ENCODE results near the gene DMWD. TPM values are rescaled to one million over a fixed set of nuclear protein-coding genes. Genes with fewer than 3 reads are reported as not detected.

Gene DMWD
- total and polyA plus RNA-seq, 5 donors from 2014 or later: 13.5 to 63.8 (median 16.6) TPM

- Mint-ChIP-seq H3K36me3 (peaks cover 34% of the 10 kb centered on the region), H3K4me3 (no peak overlapping the region), H3K27ac (peak overlapping the region in 1 of 3 donors; percentile 9)
Measured at GRCh38 chr19:45825917-45826893, 33.6 kb upstream of the DMWD start.

GRCh38 chr19:45825263-45825605 is 32.6 kb upstream of the DMWD start:
- H3K27me3 Mint-ChIP-seq: no peaks in the 10 kb centered on the region
- no peak overlapping the region for H3K27ac Mint-ChIP-seq
- ATAC-seq (ENCODE audit: low read depth in 2 of 2): no peak
- H3K4me3 ChIP-seq (ENCODE audit: low read depth, low read length): no peak overlapping the region
- peaks cover 52% of the 10 kb centered on the region for H3K36me3 ChIP-seq (ENCODE audit: control insufficient read depth, insufficient read depth, low read length)
- H3K9me3 ChIP-seq (ENCODE audit: control insufficient read depth in 2 of 2, low read length in 2 of 2): no peaks in the 10 kb centered on the region
- peaks cover 0 to 3% (median 0%) of the 10 kb centered on the region in 4 donors for H3K4me1 Mint-ChIP-seq
- H3K4me1 ChIP-seq (ENCODE audit: control insufficient read depth, insufficient read depth, low read length, poor library complexity, severe bottlenecking): no peaks in the 10 kb centered on the region
- no peak overlapping the region for H3K4me3 Mint-ChIP-seq
- H3K27me3 ChIP-seq (ENCODE audit: control insufficient read depth, insufficient read depth, low read length): no peaks in the 10 kb centered on the region
- H3K36me3 Mint-ChIP-seq: peaks cover 34% of the 10 kb centered on the region
- H3K9me3 Mint-ChIP-seq: peaks cover 0 to 3% (median 0%) of the 10 kb centered on the region in 7 donors
- H3K27ac ChIP-seq (ENCODE audit: insufficient read depth, low read length, poor library complexity, severe bottlenecking): no peak overlapping the region
- no peak for DNase-seq

More at GRCh38 chr19:45825917-45826893, 33.6 kb upstream of the DMWD start:
- H3K27ac ChIP-seq (ENCODE audit: insufficient read depth, low read length, poor library complexity, severe bottlenecking): no peak overlapping the region
- no peaks in the 10 kb centered on the region for H3K27me3 ChIP-seq (ENCODE audit: control insufficient read depth, insufficient read depth, low read length)
- Mint-ChIP-seq H3K27me3 (no peaks in the 10 kb centered on the region), H3K9me3 (peaks cover 0 to 3% (median 0%) of the 10 kb centered on the region in 7 donors), H3K4me1 (peaks cover 0 to 3% (median 0%) of the 10 kb centered on the region in 4 donors)
- H3K9me3 ChIP-seq (ENCODE audit: control insufficient read depth in 2 of 2, low read length in 2 of 2): no peaks in the 10 kb centered on the region
- ATAC-seq (ENCODE audit: low read depth in 2 of 2) (no peak), DNase-seq (no peak)
- H3K36me3 ChIP-seq (ENCODE audit: control insufficient read depth, insufficient read depth, low read length): peaks cover 60% of the 10 kb centered on the region
- no peaks in the 10 kb centered on the region for H3K4me1 ChIP-seq (ENCODE audit: control insufficient read depth, insufficient read depth, low read length, poor library complexity, severe bottlenecking)
- H3K4me3 ChIP-seq (ENCODE audit: low read depth, low read length): no peak overlapping the region

GRCh38 chr19:45824531-45825262 is 32.1 kb upstream of the DMWD start:
- Mint-ChIP-seq H3K4me3 (peak overlapping the region in 1 of 4 donors; percentile 54), H3K4me1 (peaks cover 0 to 3% (median 0%) of the 10 kb centered on the region in 4 donors), H3K27me3 (no peaks in the 10 kb centered on the region), H3K9me3 (peaks cover 0 to 3% (median 0%) of the 10 kb centered on the region in 7 donors), H3K27ac (peak overlapping the region in 1 of 3 donors; percentile 40), H3K36me3 (peaks cover 32% of the 10 kb centered on the region)
- no peaks in the 10 kb centered on the region for H3K9me3 ChIP-seq (ENCODE audit: control insufficient read depth in 2 of 2, low read length in 2 of 2)
- ATAC-seq (ENCODE audit: low read depth in 2 of 2) (no peak), DNase-seq (no peak)
- no peak overlapping the region for H3K27ac ChIP-seq (ENCODE audit: insufficient read depth, low read length, poor library complexity, severe bottlenecking)
- H3K27me3 ChIP-seq (ENCODE audit: control insufficient read depth, insufficient read depth, low read length): no peaks in the 10 kb centered on the region
- H3K4me1 ChIP-seq (ENCODE audit: control insufficient read depth, insufficient read depth, low read length, poor library complexity, severe bottlenecking): no peaks in the 10 kb centered on the region
- H3K36me3 ChIP-seq (ENCODE audit: control insufficient read depth, insufficient read depth, low read length): peaks cover 49% of the 10 kb centered on the region
- H3K4me3 ChIP-seq (ENCODE audit: low read depth, low read length): no peak overlapping the region

- H3K36me3 Mint-ChIP-seq: peaks cover 27% of the 10 kb centered on the region
- no peaks in the 10 kb centered on the region for H3K27me3 Mint-ChIP-seq
- DNase-seq (no peak), ATAC-seq (ENCODE audit: low read depth in 2 of 2) (no peak)
- Histone ChIP-seq H3K36me3 (ENCODE audit: control insufficient read depth, insufficient read depth, low read length) (peaks cover 45% of the 10 kb centered on the region), H3K9me3 (ENCODE audit: control insufficient read depth in 2 of 2, low read length in 2 of 2) (no peaks in the 10 kb centered on the region), H3K27ac (ENCODE audit: insufficient read depth, low read length, poor library complexity, severe bottlenecking) (no peak overlapping the region), H3K4me1 (ENCODE audit: control insufficient read depth, insufficient read depth, low read length, poor library complexity, severe bottlenecking) (no peaks in the 10 kb centered on the region), H3K4me3 (ENCODE audit: low read depth, low read length) (no peak overlapping the region), H3K27me3 (ENCODE audit: control insufficient read depth, insufficient read depth, low read length) (no peaks in the 10 kb centered on the region)
- no peak overlapping the region for H3K27ac Mint-ChIP-seq
- H3K9me3 Mint-ChIP-seq: no peaks in the 10 kb centered on the region
- peak overlapping the region in 1 of 4 donors; percentile 54 for H3K4me3 Mint-ChIP-seq
- peaks cover 0 to 3% (median 0%) of the 10 kb centered on the region in 4 donors for H3K4me1 Mint-ChIP-seq
Measured at GRCh38 chr19:45824041-45824471, 31.4 kb upstream of the DMWD start.

GRCh38 chr19:45823182-45823581 is 30.5 kb upstream of the DMWD start:
- Mint-ChIP-seq H3K27ac (no peak overlapping the region), H3K27me3 (no peaks in the 10 kb centered on the region), H3K4me3 (no peak overlapping the region), H3K36me3 (peaks cover 18% of the 10 kb centered on the region), H3K4me1 (peaks cover 0 to 3% (median 0%) of the 10 kb centered on the region in 4 donors), H3K9me3 (no peaks in the 10 kb centered on the region)
- Histone ChIP-seq H3K9me3 (ENCODE audit: control insufficient read depth in 2 of 2, low read length in 2 of 2) (no peaks in the 10 kb centered on the region), H3K36me3 (ENCODE audit: control insufficient read depth, insufficient read depth, low read length) (peaks cover 37% of the 10 kb centered on the region), H3K4me3 (ENCODE audit: low read depth, low read length) (no peak overlapping the region), H3K4me1 (ENCODE audit: control insufficient read depth, insufficient read depth, low read length, poor library complexity, severe bottlenecking) (no peaks in the 10 kb centered on the region), H3K27ac (ENCODE audit: insufficient read depth, low read length, poor library complexity, severe bottlenecking) (no peak overlapping the region), H3K27me3 (ENCODE audit: control insufficient read depth, insufficient read depth, low read length) (no peaks in the 10 kb centered on the region)
- DNase-seq (no peak), ATAC-seq (ENCODE audit: low read depth in 2 of 2) (no peak)

- Mint-ChIP-seq H3K4me3 (no peak overlapping the region), H3K27ac (no peak overlapping the region), H3K4me1 (peaks cover 0 to 3% (median 0%) of the 10 kb centered on the region in 4 donors), H3K9me3 (no peaks in the 10 kb centered on the region), H3K27me3 (no peaks in the 10 kb centered on the region), H3K36me3 (peaks cover 15% of the 10 kb centered on the region)
- peaks cover 32% of the 10 kb centered on the region for H3K36me3 ChIP-seq (ENCODE audit: control insufficient read depth, insufficient read depth, low read length)
- H3K27ac ChIP-seq (ENCODE audit: insufficient read depth, low read length, poor library complexity, severe bottlenecking): no peak overlapping the region
- H3K27me3 ChIP-seq (ENCODE audit: control insufficient read depth, insufficient read depth, low read length): no peaks in the 10 kb centered on the region
- DNase-seq (no peak), ATAC-seq (ENCODE audit: low read depth in 2 of 2) (no peak)
- H3K4me1 ChIP-seq (ENCODE audit: control insufficient read depth, insufficient read depth, low read length, poor library complexity, severe bottlenecking): no peaks in the 10 kb centered on the region
- no peak overlapping the region for H3K4me3 ChIP-seq (ENCODE audit: low read depth, low read length)
- no peaks in the 10 kb centered on the region for H3K9me3 ChIP-seq (ENCODE audit: control insufficient read depth in 2 of 2, low read length in 2 of 2)
Measured at GRCh38 chr19:45822716-45823115, 30.1 kb upstream of the DMWD start.

- peaks cover 7% of the 10 kb centered on the region for H3K4me1 ChIP-seq (ENCODE audit: control insufficient read depth, insufficient read depth, low read length, poor library complexity, severe bottlenecking)
- no peaks in the 10 kb centered on the region for H3K9me3 ChIP-seq (ENCODE audit: control insufficient read depth in 2 of 2, low read length in 2 of 2)
- no peak overlapping the region for H3K27ac Mint-ChIP-seq
- DNase-seq: no peak
- no peak overlapping the region for H3K4me3 Mint-ChIP-seq
- H3K9me3 Mint-ChIP-seq: no peaks in the 10 kb centered on the region
- H3K4me1 Mint-ChIP-seq: peaks cover 0 to 6% (median 2%) of the 10 kb centered on the region in 4 donors
- no peak overlapping the region for H3K4me3 ChIP-seq (ENCODE audit: low read depth, low read length)
- no peak overlapping the region for H3K27ac ChIP-seq (ENCODE audit: insufficient read depth, low read length, poor library complexity, severe bottlenecking)
- no peaks in the 10 kb centered on the region for H3K27me3 ChIP-seq (ENCODE audit: control insufficient read depth, insufficient read depth, low read length)
- peaks cover 27% of the 10 kb centered on the region for H3K36me3 ChIP-seq (ENCODE audit: control insufficient read depth, insufficient read depth, low read length)
- no peak for ATAC-seq (ENCODE audit: low read depth in 2 of 2)
- no peaks in the 10 kb centered on the region for H3K27me3 Mint-ChIP-seq
- H3K36me3 Mint-ChIP-seq: peaks cover 15% of the 10 kb centered on the region
Measured at GRCh38 chr19:45821570-45821969, 28.9 kb upstream of the DMWD start.
